DMS79 treated with DMSO at 0.1 percent for 48 hours (cell line): Measurements from ENCODE around the gene ZBTB18.

ENCODE experiments used
- DNase-seq: peaks from one replicate; lab custom pipeline; 2025; lab: John Stamatoyannopoulos, UW

Gene ZBTB18

DNA sequence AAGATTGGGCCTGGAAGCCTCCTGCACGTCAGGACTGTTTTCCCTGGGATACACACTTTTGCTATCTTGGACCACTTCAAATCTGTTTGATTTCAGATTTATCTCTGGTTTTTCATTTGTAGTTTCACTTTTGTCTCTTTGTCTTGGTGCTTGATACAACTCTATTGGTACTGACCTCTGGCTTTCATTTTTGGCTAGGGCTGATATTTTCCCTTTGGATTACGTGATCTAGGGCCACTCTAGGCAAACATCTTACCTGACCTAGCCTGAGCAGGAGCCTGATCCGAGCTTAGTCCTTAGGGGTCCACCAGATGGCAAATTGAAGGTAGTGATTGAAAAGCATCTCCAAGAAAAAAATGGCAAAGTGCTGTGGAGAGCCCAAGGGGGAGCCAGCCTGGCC, 39.6 kb downstream of the ZBTB18 start:
- DNase-seq: no peak

DNA sequence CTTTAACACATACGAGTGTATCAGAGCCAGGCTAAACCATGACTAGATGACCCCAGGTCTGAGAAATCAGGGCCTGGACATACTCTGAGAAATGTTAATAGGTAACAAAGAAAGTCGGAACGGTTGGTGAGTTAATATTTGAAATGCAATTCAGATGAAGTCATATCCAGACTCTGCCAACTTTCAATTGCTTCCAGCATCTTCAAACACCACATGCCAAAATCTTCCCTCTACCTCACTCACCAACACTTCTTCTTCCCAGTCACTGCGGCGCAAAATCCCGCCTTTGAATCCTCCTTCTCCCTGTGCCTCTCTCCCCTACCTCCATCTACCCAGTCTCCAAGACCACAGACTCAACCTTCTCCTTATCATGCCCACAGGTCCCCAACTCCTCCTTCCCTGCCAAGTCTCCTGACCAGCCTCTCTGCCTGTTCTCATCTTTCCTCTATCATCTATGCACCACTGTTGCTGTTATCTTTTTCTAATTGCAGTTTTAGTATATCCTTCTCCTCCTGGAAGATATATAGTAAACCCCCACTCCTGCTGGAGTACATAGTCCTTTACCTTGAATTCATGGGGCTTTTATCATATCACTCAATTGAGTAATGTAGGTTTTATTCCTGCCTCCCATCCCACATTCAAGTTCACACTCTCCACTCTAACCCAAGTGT, 41.3 kb downstream of the ZBTB18 start:
- DNase-seq: no peak

DNA sequence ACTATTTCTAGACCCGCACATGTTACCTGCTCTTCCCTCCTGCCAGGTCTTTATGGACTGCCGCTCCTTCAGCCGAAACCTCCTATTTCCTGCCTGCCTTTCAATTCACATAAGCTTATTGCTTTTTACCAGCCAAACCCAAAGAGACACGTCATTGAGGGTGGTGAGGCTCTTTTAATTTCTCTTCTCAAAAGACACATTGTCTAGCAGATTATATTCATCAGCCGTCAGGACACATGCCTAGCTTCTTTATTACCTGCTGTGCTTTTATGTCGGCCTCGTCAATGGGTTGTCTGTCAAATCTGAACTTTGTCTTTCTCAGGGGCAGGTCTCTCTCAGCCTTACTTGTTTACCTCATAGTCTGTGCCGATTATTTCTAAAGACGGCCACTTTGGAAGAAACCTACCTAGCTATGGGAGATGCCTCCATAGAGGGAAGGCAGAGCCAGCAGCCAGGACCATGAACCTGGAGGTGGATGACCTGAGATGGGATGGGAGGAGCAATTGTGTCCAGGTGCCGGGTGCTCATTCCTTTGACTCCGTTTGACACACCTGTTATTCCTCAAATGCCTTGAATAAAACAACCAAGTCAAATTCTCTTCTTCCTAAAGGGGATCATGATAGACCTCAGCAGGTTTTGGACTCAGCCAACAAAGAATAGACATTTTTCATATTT, 42.0 kb downstream of the ZBTB18 start:
- DNase-seq: no peak

DNA sequence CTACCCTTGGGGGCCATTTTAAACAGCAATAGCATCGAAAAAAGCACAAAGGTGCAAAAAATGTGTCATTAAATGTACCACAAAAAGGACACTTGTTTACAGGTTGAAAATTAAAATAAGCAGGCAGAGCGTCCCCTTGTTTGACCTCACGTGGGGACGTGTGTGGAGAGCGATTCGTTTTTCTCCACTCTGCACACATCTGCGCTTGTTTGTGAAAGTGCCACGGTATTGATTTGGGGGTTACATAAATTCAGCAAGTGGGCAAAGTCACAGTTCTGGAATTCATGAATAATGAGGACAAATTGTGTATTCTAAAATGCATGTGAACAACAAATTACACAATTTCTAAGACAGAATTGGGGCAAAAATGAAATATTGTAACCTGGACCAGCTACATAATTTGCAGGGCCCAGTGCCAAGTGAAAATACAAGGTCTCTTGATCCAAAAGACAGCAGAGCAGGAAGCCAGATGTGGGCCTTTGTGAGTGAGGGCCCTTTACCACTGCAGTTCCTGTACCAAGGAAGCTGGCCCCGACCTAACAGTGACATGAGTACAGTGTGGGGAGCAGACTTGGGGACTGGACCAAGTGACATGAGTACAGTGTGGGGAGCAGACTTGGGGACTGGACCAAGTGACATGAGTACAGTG, 43.9 kb downstream of the ZBTB18 start:
- DNase-seq: no peak

DNA sequence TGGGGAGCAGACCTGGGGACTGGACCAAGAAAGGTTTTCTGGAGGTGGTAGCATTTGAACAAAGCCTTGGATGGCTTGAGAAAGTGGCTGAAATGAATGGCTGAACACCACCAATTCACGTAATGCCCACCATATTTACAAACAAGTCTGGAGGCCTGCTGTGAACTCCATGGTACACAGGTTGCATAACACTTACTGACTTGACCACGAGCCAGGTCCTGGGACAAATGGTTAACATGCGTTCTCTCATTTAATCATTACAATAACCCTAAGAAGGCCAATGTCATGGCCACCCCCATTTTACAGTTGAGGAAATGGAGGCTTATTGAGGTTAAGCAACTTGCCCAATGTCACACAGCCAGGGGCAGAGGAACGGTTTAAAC, 44.4 kb downstream of the ZBTB18 start:
- DNase-seq: no peak

DNA sequence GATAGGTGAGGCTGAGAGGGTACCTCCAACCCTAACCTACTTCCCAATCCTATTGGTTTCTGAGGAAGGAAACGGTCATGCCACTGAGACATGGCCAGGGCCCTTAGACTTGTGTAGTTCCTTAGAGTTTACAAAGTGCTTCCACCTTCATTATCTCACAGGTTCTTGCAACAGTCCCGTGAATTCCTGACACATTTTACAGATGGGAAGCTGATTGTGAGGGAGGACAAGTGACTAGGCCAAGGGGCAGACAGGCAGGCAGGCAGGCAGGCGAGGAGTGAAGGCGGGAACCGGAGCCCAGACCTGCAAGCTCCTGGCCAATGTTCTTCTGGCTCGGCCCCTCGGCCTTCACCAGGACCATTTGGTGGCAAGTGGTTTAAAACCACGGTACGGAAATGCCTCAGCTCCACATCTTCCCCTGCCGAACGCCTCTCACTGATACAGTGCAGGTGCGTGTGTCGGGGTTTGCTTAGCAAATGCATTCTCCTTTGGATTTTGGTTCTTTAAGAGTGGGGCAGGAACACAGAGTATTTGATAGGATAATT, 45.1 kb downstream of the ZBTB18 start:
- no peak for DNase-seq

DNA sequence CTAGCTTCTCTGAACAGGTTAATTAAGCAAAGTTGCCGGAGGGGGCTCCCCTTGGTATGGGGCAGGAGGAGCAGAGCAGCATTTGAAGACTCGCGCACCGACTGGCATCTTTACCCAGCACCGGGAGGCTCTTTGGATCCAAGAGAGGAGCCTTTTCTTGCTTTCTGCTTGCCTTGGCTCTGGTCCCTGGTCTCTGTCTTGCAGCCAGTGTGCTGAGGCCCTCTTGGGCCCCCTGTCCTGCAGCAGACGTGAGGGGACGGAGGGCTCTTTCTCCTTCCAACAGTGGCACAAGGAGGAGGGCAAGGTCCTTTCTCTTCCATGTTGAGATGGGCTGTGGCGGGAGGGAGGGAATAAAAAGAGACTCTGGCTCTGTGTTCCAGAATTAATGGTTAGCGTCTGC, 45.6 kb downstream of the ZBTB18 start:
- no peak for DNase-seq

DNA sequence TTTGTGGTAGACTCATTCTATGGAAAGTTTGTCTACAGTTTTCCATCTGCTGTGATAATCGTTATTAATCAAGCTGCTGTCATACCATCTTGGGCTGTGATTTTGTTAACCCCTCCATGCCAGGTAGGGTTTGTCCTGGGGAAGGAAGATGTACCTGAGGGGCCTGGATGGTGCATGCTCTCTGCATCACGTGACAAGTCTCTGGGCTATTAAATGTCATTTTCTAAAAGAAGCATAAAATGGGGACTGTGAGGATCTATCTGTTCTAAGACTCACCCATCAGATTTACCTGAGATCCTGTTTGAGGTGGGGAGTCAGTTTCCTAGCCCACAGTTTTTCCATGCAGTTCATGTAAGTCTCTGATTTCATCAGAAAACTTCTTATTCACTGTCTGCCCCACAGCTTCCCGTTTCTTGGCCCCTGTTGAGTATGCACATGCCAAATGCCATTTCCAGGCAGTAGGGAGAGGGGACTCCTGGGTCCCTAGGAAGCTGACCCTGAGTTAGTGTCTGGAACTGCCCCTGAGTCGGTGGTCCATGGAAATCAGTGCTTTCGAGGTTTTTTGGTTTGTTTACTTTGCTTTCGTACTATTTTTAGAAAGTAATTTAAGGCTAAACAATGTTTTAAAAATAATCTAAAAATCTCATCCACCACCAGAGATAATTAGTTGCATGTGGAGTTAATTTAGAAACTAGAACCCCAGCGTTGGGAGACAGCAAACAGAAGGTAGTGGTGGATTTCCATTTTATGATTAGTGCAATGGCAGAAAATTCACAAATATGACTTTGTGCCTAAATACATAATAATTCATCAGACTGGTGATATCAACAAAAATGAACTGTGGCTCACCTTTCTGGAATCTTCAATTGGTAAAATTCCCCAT, 46.7 kb downstream of the ZBTB18 start:
- no peak for DNase-seq

DNA sequence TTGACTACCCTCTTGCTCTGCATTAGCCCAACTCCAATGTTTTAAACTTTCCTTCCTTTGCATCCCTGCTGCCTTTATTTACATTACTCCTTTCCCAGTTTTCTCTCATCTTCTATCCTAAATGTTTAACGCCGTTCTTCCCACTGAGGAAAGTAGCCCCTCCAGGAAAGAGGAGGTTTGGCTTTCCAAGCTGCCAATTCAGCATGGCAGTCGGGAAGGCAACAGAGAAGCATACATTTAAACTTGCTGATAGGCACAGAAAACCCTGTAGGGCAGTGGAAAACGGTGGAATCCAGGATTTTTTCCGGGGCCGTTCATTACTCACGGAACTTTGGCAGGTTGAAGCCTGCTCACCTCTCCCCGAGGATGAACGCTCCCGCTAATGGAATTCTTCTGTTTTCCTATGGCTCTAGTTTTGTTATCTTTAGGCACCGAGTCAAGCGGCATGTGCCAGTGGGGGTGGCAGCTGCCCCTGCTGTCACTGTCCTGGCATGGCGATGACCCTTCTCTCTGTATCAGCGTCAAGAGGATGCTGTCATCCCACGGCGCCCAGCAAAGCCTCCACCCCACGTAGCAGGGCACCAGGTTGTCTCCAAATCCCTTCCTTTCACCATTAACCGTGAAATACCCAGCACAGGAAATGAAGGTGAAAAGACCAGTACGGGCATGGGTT, 48.3 kb downstream of the ZBTB18 start:
- DNase-seq: no peak

DNA sequence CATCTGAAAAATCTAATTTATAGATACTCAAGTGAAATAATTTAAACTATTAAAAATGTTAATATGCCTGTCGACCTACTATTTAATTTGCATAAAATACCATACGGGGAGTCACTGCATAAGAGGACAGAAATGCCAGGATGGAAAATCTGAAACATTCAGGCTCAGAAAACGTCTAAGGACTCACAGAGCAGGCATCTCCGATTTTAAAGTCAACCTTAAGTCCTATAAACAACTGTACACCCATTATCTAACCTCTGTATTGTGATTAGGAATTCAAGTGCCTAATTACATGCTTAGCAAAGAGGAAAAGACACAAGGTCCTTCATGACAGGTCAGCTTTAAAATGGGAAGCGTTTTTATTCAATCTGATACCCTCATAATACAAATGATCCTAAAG, 49.2 kb downstream of the ZBTB18 start:
- DNase-seq: no peak

DNA sequence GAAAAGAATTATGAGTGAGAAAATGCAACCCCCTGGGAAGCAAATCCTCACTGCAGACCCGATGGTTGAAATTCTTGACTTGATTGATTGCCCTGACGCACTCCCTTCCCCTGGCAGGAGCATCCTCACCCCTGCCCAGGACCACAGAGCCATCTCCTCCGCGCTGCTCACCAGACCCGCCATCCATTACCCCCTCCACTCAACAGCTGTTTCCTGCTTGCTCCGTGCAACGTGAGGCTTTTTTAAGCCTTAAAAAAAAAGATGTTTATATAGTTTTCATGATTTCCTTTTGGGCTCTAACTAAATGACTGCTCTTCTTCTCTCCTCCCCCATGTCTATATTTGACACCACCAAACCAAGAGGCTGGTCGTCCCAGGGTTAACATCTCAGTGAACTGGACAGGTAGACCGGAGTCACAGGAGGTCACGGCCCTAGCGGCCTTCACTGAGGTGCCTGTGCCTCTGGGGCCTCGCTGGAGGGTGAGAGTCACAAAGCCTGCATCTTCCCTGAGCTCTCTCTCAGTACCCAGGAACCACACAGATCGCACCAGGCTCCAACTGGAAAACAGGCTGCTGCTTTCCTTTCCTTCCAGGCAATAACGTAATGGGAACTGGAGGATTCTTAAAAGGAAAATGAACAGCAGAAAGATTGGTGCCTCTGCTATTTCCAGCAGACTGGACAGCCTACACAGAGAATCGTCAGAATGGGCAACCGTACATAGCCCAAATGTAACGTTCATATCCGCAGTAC, 49.8 kb downstream of the ZBTB18 start:
- DNase-seq: no peak

DNA sequence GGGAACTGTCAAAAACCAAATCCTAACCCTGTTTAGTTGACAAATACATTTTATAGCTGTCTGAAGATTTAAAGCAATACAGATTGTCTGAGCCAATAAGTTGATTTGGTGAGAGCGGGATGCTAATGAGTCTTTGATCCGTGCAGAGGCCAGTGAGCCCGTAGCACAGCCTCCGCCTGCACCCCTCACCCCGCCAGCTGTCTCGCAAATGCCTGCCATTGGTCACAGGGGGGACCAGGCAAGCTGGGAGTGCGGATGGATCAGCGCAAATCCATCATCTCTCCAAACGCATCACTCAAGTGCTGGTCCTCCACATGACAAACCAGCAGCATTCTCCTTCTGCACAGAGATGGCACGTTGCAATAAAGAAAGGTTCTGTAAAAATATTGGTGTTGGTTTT, 51.0 kb downstream of the ZBTB18 start:
- DNase-seq: no peak

DNA sequence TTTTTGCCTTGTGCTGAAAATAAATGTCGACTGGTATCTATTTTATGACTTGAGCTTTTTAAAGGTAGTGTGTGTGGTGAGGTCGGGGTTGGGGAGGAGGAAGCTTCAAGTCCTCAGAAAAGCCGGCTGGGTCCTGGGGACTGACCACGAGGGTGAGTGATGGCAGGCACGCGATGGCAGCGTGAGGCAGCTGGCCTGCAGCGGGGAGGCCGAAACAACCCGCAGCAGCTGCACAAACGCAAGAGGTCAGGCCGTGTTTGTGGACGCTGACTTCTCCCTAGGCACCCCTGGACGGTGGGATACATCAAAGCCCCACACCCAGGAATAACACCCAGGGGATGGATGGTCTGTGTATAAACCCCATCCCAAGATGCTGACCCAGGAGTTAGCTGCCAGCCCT, 51.4 kb downstream of the ZBTB18 start:
- no peak for DNase-seq

DNA sequence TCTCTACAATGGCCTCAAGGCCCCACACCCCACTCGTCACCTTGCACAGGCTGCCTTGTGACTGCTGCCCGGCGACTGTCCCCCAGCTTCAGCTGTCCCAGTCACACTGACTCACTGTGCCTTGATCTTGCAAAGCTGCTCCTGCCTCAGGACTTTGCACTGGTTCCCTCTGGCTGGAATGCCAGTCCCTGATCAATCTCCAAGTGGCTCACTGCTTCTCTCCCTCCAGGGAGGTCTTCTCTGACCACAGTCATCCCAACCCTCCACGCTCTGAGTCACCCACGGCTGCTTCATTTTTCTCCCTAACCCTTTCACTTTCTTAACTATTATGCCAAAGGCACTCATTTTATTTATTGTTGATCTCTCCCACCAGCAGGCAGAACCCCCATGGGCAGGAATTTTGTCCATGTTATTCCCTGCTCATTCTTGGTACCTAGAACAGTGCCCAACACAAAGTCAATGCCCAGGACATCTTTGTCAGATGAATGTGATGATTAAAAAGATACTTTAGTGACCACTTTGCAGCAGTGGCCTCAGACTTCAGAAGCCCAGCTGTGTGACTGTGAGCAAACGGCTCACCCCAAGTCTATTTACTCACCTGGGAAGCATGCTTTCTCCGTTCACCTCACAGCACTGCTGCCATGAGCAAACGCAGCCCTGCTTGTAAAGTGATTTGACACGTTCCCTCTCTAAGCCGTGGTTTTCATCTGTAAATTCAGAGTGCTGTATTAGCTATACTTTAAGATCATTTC, 53.4 kb downstream of the ZBTB18 start:
- DNase-seq: no peak

DNA sequence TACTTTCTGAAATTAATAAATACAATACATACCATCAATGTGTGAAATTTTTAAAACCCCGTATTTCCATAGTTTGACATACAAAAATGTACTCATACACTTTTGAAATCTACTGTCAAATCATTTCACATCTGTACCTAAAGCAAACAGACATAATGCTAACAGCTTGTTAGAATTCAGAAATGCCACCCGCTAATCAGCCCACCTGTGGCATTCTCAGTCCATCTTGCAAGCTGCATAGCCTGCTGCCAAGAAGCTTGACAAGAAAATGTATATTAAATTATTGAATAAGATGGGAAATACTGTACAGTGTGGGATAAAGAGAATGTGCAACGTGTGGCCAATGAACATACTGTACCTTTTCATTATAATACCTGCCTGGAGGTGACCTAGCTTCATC, 55.1 kb downstream of the ZBTB18 start:
- no peak for DNase-seq
